Liver (tissue), 3 donors: ENCODE data around the gene ZFHX2.

Experiments
- EGR1 ChIP-seq, 2 donors: IDR thresholded peaks; 2 replicates each; pipeline ENCODE4 v1.6.1; 2016 to 2018; ENCODE audit warnings: antibody characterized with exemption in 2 of 2, low read depth in 2 of 2
- GABPA ChIP-seq, 2 donors: IDR thresholded peaks in 1 of 2; conservative IDR thresholded peaks in 1 of 2; 2 replicates each; pipeline ENCODE4 v1.6.1; 2016; ENCODE audit warnings: antibody characterized with exemption in 2 of 2, mild to moderate bottlenecking in 1 of 2, moderate library complexity in 1 of 2
- HNF4G ChIP-seq: IDR thresholded peaks from 2 replicates; pipeline ENCODE4 v1.6.1; 2016; ENCODE audit warnings: antibody characterized with exemption
- NR2F2 ChIP-seq: IDR thresholded peaks from 2 replicates; pipeline ENCODE4 v1.6.1; 2016; ENCODE audit warnings: antibody characterized with exemption
- RXRA ChIP-seq, 2 donors: IDR thresholded peaks; 2 replicates each; pipeline ENCODE4 v1.6.1; 2017 to 2018; ENCODE audit warnings: antibody characterized with exemption in 2 of 2, mild to moderate bottlenecking in 1 of 2
- SP1 ChIP-seq: IDR thresholded peaks from 2 replicates; pipeline ENCODE4 v1.6.1; 2018; ENCODE audit warnings: antibody characterized with exemption, mild to moderate bottlenecking
- TAF1 ChIP-seq: conservative IDR thresholded peaks from 2 replicates; pipeline ENCODE4 v1.6.1; 2016; ENCODE audit warnings: antibody characterized with exemption, mild to moderate bottlenecking
- YY1 ChIP-seq: IDR thresholded peaks from 2 replicates; pipeline ENCODE4 v1.6.1; 2016; ENCODE audit warnings: antibody characterized with exemption, mild to moderate bottlenecking
- TF ChIP-seq, protein P1 (sequence below): fragments of 150-350 bp; IDR thresholded peaks from 2 replicates; pipeline ENCODE4 v1.5.1; 2017; ENCODE audit warnings: improper control_type of control experiment, low read depth, low read length; ENCODE audit not compliant: missing input control
- TF ChIP-seq, protein P2 (sequence below): IDR thresholded peaks from 2 replicates; pipeline ENCODE4 v1.6.1; 2016; ENCODE audit warnings: antibody characterized with exemption
- TF ChIP-seq, protein P3 (sequence below): IDR thresholded peaks from 2 replicates; pipeline ENCODE4 v1.6.1; 2016; ENCODE audit warnings: antibody characterized with exemption, mild to moderate bottlenecking
- TF ChIP-seq, protein P4 (sequence below): IDR thresholded peaks from 2 replicates; pipeline ENCODE4 v1.6.1; 2016; ENCODE audit warnings: antibody characterized with exemption
- donor health status: healthy.
- donor health status: healthy.

DNA sequence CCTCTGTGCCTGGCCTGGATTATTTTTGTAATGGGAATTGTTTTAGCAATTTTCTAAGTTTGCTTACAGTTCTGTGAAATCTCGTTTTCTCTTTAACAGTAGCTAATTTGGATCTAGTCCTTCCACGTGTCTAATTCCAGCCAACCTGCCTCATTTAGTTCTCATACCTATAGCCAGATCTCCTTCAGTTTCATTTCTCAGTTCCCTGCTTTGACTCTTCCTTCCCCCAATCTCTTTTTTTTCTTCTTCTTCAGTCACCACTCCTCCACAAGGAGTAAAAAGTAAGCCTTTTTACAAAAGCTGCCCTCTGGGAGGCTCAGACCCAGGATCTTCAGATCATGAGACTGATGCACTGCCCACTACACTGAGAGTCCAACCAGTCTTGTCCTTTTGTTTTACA is 6.0 kb upstream of the ZFHX2 start:
- TF ChIP-seq NR2F2 (no peak), SP1 (no peak), EGR1 (IDR thresholded peaks at IDR 0.05; ENCODE audit: low read depth in 2 of 2) (no peak), HNF4G (no peak), TAF1 (no peak), YY1 (no peak), GABPA (IDR thresholded peaks at IDR 0.05 in 1 of 2, conservative IDR thresholded peaks at IDR 0.05 in 1 of 2) (no peak), RXRA (IDR thresholded peaks at IDR 0.05) (no peak)
- TF ChIP-seq, protein P1, sequence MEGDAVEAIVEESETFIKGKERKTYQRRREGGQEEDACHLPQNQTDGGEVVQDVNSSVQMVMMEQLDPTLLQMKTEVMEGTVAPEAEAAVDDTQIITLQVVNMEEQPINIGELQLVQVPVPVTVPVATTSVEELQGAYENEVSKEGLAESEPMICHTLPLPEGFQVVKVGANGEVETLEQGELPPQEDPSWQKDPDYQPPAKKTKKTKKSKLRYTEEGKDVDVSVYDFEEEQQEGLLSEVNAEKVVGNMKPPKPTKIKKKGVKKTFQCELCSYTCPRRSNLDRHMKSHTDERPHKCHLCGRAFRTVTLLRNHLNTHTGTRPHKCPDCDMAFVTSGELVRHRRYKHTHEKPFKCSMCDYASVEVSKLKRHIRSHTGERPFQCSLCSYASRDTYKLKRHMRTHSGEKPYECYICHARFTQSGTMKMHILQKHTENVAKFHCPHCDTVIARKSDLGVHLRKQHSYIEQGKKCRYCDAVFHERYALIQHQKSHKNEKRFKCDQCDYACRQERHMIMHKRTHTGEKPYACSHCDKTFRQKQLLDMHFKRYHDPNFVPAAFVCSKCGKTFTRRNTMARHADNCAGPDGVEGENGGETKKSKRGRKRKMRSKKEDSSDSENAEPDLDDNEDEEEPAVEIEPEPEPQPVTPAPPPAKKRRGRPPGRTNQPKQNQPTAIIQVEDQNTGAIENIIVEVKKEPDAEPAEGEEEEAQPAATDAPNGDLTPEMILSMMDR, result no peak
- TF ChIP-seq, protein P2, sequence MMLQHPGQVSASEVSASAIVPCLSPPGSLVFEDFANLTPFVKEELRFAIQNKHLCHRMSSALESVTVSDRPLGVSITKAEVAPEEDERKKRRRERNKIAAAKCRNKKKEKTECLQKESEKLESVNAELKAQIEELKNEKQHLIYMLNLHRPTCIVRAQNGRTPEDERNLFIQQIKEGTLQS, result no peak
- TF ChIP-seq, protein P3, sequence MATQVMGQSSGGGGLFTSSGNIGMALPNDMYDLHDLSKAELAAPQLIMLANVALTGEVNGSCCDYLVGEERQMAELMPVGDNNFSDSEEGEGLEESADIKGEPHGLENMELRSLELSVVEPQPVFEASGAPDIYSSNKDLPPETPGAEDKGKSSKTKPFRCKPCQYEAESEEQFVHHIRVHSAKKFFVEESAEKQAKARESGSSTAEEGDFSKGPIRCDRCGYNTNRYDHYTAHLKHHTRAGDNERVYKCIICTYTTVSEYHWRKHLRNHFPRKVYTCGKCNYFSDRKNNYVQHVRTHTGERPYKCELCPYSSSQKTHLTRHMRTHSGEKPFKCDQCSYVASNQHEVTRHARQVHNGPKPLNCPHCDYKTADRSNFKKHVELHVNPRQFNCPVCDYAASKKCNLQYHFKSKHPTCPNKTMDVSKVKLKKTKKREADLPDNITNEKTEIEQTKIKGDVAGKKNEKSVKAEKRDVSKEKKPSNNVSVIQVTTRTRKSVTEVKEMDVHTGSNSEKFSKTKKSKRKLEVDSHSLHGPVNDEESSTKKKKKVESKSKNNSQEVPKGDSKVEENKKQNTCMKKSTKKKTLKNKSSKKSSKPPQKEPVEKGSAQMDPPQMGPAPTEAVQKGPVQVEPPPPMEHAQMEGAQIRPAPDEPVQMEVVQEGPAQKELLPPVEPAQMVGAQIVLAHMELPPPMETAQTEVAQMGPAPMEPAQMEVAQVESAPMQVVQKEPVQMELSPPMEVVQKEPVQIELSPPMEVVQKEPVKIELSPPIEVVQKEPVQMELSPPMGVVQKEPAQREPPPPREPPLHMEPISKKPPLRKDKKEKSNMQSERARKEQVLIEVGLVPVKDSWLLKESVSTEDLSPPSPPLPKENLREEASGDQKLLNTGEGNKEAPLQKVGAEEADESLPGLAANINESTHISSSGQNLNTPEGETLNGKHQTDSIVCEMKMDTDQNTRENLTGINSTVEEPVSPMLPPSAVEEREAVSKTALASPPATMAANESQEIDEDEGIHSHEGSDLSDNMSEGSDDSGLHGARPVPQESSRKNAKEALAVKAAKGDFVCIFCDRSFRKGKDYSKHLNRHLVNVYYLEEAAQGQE, result no peak
- TF ChIP-seq, protein P4, sequence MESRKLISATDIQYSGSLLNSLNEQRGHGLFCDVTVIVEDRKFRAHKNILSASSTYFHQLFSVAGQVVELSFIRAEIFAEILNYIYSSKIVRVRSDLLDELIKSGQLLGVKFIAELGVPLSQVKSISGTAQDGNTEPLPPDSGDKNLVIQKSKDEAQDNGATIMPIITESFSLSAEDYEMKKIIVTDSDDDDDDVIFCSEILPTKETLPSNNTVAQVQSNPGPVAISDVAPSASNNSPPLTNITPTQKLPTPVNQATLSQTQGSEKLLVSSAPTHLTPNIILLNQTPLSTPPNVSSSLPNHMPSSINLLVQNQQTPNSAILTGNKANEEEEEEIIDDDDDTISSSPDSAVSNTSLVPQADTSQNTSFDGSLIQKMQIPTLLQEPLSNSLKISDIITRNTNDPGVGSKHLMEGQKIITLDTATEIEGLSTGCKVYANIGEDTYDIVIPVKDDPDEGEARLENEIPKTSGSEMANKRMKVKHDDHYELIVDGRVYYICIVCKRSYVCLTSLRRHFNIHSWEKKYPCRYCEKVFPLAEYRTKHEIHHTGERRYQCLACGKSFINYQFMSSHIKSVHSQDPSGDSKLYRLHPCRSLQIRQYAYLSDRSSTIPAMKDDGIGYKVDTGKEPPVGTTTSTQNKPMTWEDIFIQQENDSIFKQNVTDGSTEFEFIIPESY, result no peak
